GM12874 (cell line): ENCODE measurements around the gene ENPP5.

Experiments used
- CTCF ChIP-seq: IDR thresholded peaks from 2 replicates; pipeline ENCODE4 v1.5.1; 2011; ENCODE audit warnings: low read depth, mild to moderate bottlenecking, control low read depth, low read length, moderate library complexity; ENCODE audit not compliant: insufficient read depth

Gene ENPP5

GRCh38 chr6:46136831-46137230 is 33.9 kb downstream of the ENPP5 start:
- TF ChIP-seq CTCF: no peak

GRCh38 chr6:46135176-46135575 is 35.6 kb downstream of the ENPP5 start:
- no peak for TF ChIP-seq CTCF

- no peak for TF ChIP-seq CTCF
Measured at GRCh38 chr6:46134216-46134615, 36.6 kb downstream of the ENPP5 start.

- no peak for TF ChIP-seq CTCF
Measured at GRCh38 chr6:46130666-46131065, 40.1 kb downstream of the ENPP5 start.

- peak; percentile 15; the same call in 1 of the 2 replicates for TF ChIP-seq CTCF
Measured at GRCh38 chr6:46129629-46130511, 40.9 kb downstream of the ENPP5 start, which contains the start of gene ENPP4. Gene ENPP4, plus strand, starts transcription at chr6:46129989. Its CDS starts 9,595 bp downstream, at chr6:46139584.

GRCh38 chr6:46129291-46129628 is 41.5 kb downstream of the ENPP5 start:
- no peak for TF ChIP-seq CTCF

- TF ChIP-seq CTCF: no peak
Measured at GRCh38 chr6:46128476-46128875, 42.3 kb downstream of the ENPP5 start.
